HepG2 (cell line): ENCODE data around the gene NXN. TPM values are rescaled to one million over a fixed set of nuclear protein-coding genes. Genes with fewer than 3 reads are reported as not detected.
A peak's percentile ranks its signal among the peaks of the same experiment; 100 is the strongest.

Experiments used
- ARID5B ChIP-seq: IDR thresholded peaks from 2 replicates; pipeline ENCODE4 v1.4.0; 2020; ENCODE audit warnings: mild to moderate bottlenecking, missing genetic modification reagents
- CREBL2 ChIP-seq: sonication (generic); formaldehyde crosslinking; IDR thresholded peaks from 2 replicates; pipeline ENCODE4 v1.8.1; 2023; ENCODE audit warnings: missing genetic modification reagents, mild to moderate bottlenecking, borderline replicate concordance
- GATAD2A ChIP-seq: IDR thresholded peaks from 2 replicates; pipeline ENCODE4 v1.6.1; 2016
- HNF1A ChIP-seq, 2 experiments: sonication (generic) in 1 of 2; formaldehyde crosslinking in 1 of 2; IDR thresholded peaks; 2 replicates each; pipeline versions ENCODE4 v1.4.0 to v1.6.1; 2016 to 2020; ENCODE audit warnings: borderline replicate concordance in 1 of 2, low read depth in 1 of 2, mild to moderate bottlenecking in 1 of 2, missing genetic modification reagents in 1 of 2
- KIAA2018 ChIP-seq: sonication (generic); formaldehyde crosslinking; IDR thresholded peaks from 2 replicates; pipeline ENCODE4 v1.5.0; 2020; ENCODE audit warnings: mild to moderate bottlenecking, missing genetic modification reagents, borderline replicate concordance
- MAX ChIP-seq: IDR thresholded peaks from 2 replicates; pipeline ENCODE4 v1.6.1; 2012; ENCODE audit warnings: inconsistent platforms
- NCOA5 ChIP-seq: sonication (generic); formaldehyde crosslinking; IDR thresholded peaks from 2 replicates; pipeline ENCODE4 v1.4.0; 2020; ENCODE audit warnings: missing genetic modification reagents
- THAP11 ChIP-seq: IDR thresholded peaks from 2 replicates; pipeline ENCODE4 v1.6.1; 2016; ENCODE audit warnings: missing biosample characterization, missing genetic modification reagents
- ZFAT ChIP-seq: sonication (generic); formaldehyde crosslinking; conservative IDR thresholded peaks from 2 replicates; pipeline ENCODE4 v1.8.1; 2023; ENCODE audit warnings: missing genetic modification reagents, inconsistent platforms
- ZNF768 ChIP-seq: sonication (generic); formaldehyde crosslinking; IDR thresholded peaks from 2 replicates; pipeline ENCODE4 v1.4.0; 2020; ENCODE audit warnings: missing genetic modification reagents
- ZNF878 ChIP-seq: sonication (generic); formaldehyde crosslinking; IDR thresholded peaks from 2 replicates; pipeline ENCODE4 v1.8.1; 2023; ENCODE audit warnings: mild to moderate bottlenecking, missing genetic modification reagents, moderate library complexity
- polyA plus RNA-seq, 8 experiments: library from polyadenylated mRNA; depleted of rRNA in 3 of 8; stranded (reverse) in 7 of 8; unstranded in 1 of 8; fragments of >200 nt; fragmentation: Illumina TruSeq in 4 of 8; extraction: Trizol in 4 of 8; gene quantifications; 2 replicates each; pipeline versions ENCODE4 v1.2.1 to v1.2.3, GENCODE V29; 2011 to 2016; ENCODE audit warnings: low read depth in 4 of 8, missing spikeins in 1 of 8, mixed read lengths in 1 of 8; ENCODE audit not compliant: insufficient read depth in 1 of 8
- total RNA-seq, 5 experiments: library from RNA; depleted of rRNA; stranded (reverse); fragments of >200 nt; fragmentation: Illumina TruSeq; extraction: Trizol; gene quantifications; 2 replicates each; pipeline ENCODE4 v1.2.3, GENCODE V29; 2016; ENCODE audit warnings: low read depth in 1 of 5

Gene NXN
- total and polyA plus RNA-seq, 2 of the 13 experiments (the other 11 are each of a cell fraction or from before 2014, with no cell fraction given), result 22.2 to 24.3 TPM

GRCh38 chr17:979539-980405, at the start of gene NXN (continued):
- TF ChIP-seq KIAA2018 (CRISPR knock-in tag), result no peak
- TF ChIP-seq THAP11 (CRISPR knock-in tag), result no peak
- peak; percentile 56 for TF ChIP-seq MAX
- TF ChIP-seq GATAD2A (CRISPR knock-in tag), result no peak
- no peak for TF ChIP-seq ZNF878 (CRISPR knock-in tag)
- 0 out of 2 replicates have a peak, but pooled peaks have one; percentile 12 for TF ChIP-seq ZNF768 (CRISPR knock-in tag)
- no peak for TF ChIP-seq ARID5B (CRISPR knock-in tag)
- no peak for TF ChIP-seq HNF1A (IDR thresholded peaks at IDR 0.05; ENCODE audit: low read depth)
- TF ChIP-seq HNF1A (CRISPR knock-in tag; IDR thresholded peaks at IDR 0.05; ENCODE audit: borderline replicate concordance), result no peak
- no peak for TF ChIP-seq CREBL2 (CRISPR knock-in tag)
- no peak for TF ChIP-seq ZFAT
- TF ChIP-seq NCOA5, result no peak
